ENCODE results near the gene CDKN1A. TPM values are rescaled to one million over a fixed set of nuclear protein-coding genes. Genes with fewer than 3 reads are reported as not detected.

CDKN1A gene
- total RNA-seq, 6 experiments from 2014 or later: 496 to 872 (median 617) TPM

DNA sequence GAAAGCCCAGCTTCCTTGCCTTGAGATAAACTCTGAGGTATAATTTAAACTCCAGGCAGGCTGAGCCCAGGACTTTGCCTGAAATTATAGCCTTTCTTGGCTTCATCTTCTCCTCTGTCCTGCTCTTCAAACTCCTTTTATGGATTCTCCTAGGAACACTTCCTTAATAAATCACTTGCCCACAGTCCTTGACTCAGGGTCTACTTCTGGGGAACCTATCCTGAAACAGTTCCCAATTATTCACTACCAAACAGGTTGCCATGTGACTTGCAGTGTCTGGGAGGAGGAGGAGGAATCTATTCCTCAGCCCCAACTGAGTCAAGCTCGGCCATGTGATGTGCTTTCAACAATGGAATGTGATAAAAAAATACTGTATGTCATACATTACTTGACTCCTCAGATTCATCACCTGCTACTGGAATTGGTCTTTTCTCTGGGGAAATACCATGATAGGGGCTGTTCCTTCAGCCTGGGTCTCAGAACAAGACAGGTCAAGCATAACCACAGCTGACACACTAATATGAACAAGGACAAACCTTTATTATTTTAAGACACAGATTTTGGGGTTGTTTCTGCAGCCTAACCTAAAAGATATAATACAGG is 20.5 kb upstream of the CDKN1A start:
- Mint-ChIP-seq H3K4me1 (ENCODE audit: low read depth) (peaks cover 30% of the 10 kb centered on the region), H3K9me3 (no peaks in the 10 kb centered on the region), H3K27ac (no peak overlapping the region), H3K4me3 (no peak overlapping the region), H3K36me3 (ENCODE audit: low read depth) (no peaks in the 10 kb centered on the region), H3K27me3 (ENCODE audit: insufficient read depth) (peaks cover 8% of the 10 kb centered on the region)
- DNase-seq: peak; percentile 59
- TF ChIP-seq, protein P1, sequence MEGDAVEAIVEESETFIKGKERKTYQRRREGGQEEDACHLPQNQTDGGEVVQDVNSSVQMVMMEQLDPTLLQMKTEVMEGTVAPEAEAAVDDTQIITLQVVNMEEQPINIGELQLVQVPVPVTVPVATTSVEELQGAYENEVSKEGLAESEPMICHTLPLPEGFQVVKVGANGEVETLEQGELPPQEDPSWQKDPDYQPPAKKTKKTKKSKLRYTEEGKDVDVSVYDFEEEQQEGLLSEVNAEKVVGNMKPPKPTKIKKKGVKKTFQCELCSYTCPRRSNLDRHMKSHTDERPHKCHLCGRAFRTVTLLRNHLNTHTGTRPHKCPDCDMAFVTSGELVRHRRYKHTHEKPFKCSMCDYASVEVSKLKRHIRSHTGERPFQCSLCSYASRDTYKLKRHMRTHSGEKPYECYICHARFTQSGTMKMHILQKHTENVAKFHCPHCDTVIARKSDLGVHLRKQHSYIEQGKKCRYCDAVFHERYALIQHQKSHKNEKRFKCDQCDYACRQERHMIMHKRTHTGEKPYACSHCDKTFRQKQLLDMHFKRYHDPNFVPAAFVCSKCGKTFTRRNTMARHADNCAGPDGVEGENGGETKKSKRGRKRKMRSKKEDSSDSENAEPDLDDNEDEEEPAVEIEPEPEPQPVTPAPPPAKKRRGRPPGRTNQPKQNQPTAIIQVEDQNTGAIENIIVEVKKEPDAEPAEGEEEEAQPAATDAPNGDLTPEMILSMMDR (IDR thresholded peaks at IDR 0.05): no peak

DNA sequence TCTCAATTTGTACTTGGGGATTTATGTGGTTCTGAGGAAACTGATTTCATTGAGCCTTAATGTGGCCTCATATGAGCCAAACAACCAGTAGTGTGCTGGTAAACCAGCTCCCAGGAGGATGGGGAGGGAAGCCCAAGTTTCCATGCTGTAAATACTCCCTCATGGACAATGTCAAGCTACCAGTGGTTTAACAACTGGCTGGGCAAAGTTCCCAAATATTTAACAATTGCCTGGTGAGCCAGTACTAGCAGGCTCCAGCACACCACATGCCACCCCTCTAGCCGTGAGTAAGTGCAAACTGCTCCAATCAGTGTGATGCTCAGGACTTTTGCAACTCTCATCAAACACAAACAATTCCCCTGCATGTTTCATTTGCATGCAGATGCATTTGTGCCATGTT is 19.2 kb upstream of the CDKN1A start:
- Mint-ChIP-seq H3K27ac (no peak overlapping the region), H3K4me3 (no peak overlapping the region), H3K36me3 (ENCODE audit: low read depth) (no peaks in the 10 kb centered on the region), H3K27me3 (ENCODE audit: insufficient read depth) (peaks cover 8% of the 10 kb centered on the region), H3K9me3 (no peaks in the 10 kb centered on the region), H3K4me1 (ENCODE audit: low read depth) (peaks cover 30% of the 10 kb centered on the region)
- TF ChIP-seq, protein P1 (IDR thresholded peaks at IDR 0.05): no peak
- peak; percentile 68 for DNase-seq

DNA sequence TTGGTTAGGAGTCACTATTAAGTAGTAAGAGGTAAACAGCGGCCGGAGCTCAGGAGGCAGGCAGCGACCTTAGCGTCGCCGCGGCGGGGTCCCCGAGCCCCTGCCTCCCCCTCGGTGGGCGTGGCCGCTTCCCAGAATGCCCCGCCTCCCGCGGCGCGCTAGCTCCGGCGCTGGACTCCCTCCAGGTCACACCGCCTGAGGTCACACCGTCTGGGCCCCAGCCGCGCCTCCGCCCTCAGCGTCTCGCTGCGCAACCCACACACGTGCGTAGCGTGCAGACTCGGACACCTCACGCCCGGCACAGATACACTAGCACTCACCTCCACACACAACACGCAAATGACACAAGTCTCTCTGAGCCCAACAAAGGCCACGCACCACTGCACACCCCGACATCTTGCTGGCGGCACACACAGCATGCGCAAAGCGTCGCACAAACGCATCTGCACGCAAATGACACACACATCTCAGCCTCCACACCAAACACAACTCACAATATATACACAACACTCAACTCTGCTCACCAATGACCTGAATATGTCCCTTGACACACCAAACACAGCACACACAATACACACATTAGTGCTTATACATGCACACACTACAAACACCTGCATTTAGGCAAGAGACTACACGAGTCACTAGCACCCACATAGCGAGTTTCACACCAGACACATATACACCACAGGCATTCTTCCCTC is 17.6 kb upstream of the CDKN1A start:
- TF ChIP-seq, protein P1 (IDR thresholded peaks at IDR 0.05): no peak
- Mint-ChIP-seq H3K4me3 (no peak overlapping the region), H3K9me3 (no peaks in the 10 kb centered on the region), H3K4me1 (ENCODE audit: low read depth) (peaks cover 31% of the 10 kb centered on the region), H3K36me3 (ENCODE audit: low read depth) (no peaks in the 10 kb centered on the region), H3K27ac (no peak overlapping the region), H3K27me3 (ENCODE audit: insufficient read depth) (peaks cover 7% of the 10 kb centered on the region)
- no peak for DNase-seq

DNA sequence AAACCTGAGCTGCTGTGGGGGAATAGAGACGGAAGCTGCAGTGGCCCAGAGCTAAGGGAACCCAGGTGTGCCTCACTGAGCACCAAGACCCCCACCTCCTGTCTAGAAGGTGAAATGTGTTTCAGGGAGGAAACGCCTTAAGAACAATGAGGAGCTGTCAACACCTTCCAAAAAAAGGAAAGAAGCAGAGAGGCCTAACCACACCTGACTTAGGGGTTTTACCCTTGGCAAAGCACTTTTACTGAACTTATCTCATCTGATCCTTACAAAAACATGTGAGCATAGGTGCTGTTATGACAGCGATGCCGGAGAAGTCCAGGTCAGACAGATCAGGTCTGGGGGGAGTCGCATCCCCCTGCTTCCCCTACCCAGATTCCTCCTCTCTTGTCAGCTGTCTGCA is 16.1 kb upstream of the CDKN1A start:
- Mint-ChIP-seq H3K9me3 (no peaks in the 10 kb centered on the region), H3K4me1 (ENCODE audit: low read depth) (peaks cover 42% of the 10 kb centered on the region), H3K27ac (no peak overlapping the region), H3K36me3 (ENCODE audit: low read depth) (no peaks in the 10 kb centered on the region), H3K27me3 (ENCODE audit: insufficient read depth) (peaks cover 3% of the 10 kb centered on the region; the same call in 1 of the 2 replicates), H3K4me3 (no peak overlapping the region)
- TF ChIP-seq, protein P1 (IDR thresholded peaks at IDR 0.05): no peak
- no peak for DNase-seq

DNA sequence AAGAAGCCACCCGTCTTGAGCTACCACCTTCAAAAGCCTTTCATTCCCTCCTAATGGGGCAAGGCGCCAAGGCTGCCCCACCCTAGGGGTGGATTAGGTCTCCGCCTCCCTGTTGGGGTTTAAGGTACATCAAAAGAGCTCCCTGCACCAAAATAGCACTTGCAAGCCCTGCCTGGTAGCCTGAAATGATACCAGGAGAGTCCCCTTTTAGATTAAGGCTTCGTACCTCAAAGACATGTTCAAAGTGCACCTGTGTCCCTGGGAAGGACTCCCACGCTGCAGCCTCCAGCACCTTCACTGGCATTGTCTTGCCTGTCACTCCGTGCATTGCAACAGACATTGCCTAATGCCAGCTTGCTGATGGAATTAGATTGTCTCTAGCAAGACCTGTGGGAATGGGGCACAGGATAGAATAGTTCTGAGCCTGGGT is 15.7 kb upstream of the CDKN1A start:
- TF ChIP-seq, protein P1 (IDR thresholded peaks at IDR 0.05): no peak
- H3K27ac Mint-ChIP-seq: no peak overlapping the region
- H3K4me1 Mint-ChIP-seq (ENCODE audit: low read depth): peaks cover 42% of the 10 kb centered on the region
- no peak for DNase-seq
- H3K4me3 Mint-ChIP-seq: no peak overlapping the region
- no peaks in the 10 kb centered on the region for H3K9me3 Mint-ChIP-seq
- H3K36me3 Mint-ChIP-seq (ENCODE audit: low read depth): no peaks in the 10 kb centered on the region
- peaks cover 3% of the 10 kb centered on the region; the same call in 1 of the 2 replicates for H3K27me3 Mint-ChIP-seq (ENCODE audit: insufficient read depth)

Data from HFFc6 (cell line).